SH-SY5Y (cell line): ENCODE results near the gene UQCRQ.

Experiments
- GATA2 ChIP-seq: IDR thresholded peaks from 2 replicates; pipeline ENCODE4 v1.6.1; 2011; ENCODE audit warnings: mild to moderate bottlenecking, low read depth, low read length
- GATA3 ChIP-seq: IDR thresholded peaks from 2 replicates; pipeline ENCODE4 v1.6.1; 2011; ENCODE audit warnings: low read depth, mild to moderate bottlenecking, low read length, moderate library complexity

UQCRQ gene

DNA sequence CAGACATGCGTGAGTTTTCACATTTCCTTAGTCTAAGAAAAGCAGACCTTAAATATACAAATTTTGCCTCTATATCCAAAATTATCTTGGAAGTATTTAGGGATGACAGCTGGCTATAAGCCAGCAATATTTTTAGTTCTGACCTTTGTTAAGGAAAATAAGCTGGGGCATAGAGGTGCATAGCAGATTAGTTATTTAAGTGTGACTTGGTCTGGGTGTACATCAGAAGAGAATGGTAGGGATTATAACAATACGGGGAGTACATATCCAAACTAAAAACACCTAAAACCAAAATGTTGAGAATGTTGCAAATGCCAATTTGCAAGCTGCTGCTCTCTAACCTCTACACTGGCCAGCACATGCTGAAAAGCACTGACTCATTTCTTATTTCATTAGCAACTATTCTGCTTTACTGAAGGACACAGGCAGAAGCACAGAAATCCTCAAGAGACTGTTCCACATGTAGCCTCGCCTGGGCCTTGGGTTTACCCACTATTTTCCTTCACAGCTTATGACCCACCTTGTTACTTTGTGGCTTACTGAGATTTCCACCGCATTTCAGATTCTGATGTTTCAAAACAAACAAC, 29.4 kb downstream of the UQCRQ start:
- TF ChIP-seq GATA3 = no peak
- no peak for TF ChIP-seq GATA2

DNA sequence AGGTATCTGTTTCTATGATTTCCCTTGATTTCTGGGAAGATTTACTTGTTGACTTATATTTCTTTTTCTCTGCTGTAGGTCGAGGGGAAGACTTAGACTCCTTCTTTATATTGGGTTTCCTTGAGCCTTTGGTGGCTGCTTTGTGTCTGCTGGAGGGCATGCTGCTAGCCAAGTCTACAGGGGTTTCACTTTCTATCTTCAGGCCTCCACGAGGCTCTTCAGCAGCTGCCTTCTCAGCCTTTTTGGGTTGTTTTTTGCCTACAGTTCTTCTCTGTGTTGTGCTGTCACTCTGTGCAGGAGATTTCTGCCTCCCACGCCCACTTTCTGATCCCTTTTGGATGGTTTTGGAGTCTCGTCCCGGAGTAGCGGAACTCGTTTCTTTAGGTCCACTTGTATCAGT, 30.2 kb downstream of the UQCRQ start:
- no peak for TF ChIP-seq GATA2
- no peak for TF ChIP-seq GATA3

DNA sequence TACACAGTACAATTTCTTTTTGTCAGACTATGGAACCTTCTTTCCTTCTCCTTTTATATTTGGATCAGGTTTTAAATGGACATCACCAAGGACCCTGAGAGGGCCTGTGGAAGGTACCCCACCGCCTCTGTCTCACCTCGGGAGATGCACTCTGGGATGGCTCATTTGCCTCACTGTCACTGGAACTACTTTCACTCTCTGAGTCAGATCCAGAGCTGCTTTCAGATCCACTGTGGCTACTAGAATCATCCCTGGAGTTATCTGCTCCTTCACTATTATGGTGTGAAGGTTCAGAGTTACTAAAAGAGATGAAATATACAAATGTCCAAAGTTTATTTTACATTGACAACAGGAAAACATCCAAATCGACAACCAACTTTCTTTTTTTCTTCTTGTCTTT, 31.7 kb downstream of the UQCRQ start:
- TF ChIP-seq GATA2 (no peak), GATA3 (no peak)

DNA sequence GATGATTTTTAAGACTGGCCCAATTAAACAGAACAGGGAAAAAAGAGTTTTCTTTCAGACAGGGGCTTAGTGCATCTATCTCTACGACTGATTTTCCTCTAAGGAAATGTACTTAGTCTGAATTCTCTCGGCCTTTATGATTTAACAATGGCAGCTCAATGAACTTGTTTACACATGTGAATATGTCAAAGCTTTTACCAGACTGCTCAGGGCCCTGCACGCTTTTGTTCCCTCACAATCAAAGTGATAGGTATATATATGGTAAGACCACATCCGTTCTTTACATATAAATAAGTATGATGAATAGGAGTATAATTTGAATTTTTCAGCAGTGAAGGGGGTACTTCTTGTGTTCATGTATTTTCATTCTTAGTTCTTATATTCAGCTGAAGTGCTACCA, 34.6 kb downstream of the UQCRQ start:
- TF ChIP-seq GATA3 (no peak), GATA2 (no peak)

DNA sequence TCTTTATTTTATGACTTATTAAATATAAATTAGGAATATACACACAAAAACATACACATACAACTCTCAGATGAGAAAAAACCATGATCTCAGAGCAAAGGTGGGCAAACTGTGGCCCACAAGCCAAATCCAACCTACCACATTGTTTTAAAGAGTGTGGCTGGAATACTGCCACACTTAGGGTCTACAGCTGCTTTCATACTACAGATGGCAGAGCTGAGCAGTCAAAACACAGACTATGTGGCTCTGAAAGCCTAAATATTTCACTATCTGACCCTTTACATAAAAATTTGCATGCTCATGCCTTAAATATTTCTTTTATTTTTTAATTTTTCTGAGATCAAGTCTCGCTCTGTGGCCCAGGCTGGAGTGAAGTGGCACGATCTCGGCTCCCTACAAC, 35.3 kb downstream of the UQCRQ start:
- TF ChIP-seq GATA2 (no peak), GATA3 (no peak)

DNA sequence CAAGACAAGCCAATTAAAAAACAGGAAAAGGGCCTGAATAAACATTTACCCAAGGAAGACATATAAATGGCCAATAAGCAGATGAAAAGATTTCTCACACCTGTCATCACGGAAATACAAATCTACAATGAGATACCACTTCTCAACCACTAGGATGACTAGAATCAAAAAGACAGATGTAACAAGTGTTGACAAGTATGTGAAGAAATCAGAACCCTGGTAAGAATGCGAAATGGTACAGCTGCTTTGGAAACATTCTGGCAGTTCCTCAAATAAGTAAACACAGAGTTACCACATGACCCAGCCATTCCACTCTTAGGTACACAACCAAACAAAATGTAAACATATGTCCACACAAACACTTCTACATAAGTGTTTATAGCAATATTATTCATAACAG, 39.5 kb downstream of the UQCRQ start:
- TF ChIP-seq GATA3 (no peak), GATA2 (no peak)

DNA sequence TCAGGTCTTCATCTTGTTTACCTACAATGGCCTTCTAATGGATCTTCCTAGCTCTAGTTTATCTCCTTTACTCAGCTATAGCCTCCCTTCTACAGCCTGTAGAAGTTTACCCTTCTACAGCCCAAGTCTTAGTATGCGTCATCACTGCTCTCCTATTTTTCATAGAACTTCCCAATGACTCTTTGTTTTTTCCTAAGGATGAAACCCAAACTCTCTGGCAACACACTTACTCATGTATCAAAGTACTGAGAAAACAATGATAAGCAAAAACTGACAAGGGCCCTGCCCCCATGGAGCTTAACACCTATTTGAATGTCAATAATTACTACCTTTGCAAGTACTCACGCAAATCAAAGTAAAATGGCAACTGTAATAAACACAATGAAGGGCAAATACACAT, 40.7 kb downstream of the UQCRQ start:
- no peak for TF ChIP-seq GATA3
- TF ChIP-seq GATA2 = no peak

DNA sequence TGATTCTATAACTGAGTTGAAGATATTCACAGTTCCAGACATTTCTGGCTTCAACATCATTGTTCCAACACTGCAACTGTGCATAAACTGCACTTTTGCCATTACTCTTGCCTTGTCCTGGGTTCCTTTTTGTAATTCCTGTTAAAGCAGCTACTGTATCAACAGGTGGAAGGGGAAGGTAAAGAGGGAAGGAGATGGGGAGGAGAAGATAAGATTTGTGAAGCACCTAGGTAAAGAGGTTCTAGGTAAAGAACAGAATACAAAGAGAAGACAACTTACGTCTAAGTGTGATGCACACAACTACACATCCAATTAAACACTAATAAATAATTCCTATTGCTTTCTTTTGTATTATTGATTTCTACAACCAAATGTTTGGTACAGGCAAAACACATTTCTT, 43.3 kb downstream of the UQCRQ start:
- TF ChIP-seq GATA3 (no peak), GATA2 (no peak)

DNA sequence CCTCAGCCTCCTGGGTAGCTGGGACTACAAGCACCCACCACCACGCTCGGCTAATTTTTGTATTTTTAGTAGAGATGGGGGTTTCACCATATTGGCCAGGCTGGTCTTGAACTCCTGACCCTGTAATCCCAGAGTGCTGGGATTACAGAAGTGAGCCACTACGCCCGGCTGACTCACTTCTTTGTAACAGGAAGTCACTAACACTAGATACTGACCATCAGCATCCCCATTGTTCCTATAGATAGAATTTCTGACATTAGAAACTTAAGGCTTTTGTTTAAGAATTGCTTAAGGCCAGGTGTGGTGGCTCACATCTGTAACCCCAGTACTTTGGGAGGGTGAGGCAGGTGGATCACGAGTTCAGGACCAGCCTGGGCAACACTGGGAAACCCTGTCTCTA, 49.2 kb downstream of the UQCRQ start:
- TF ChIP-seq GATA2 (no peak), GATA3 (no peak)

DNA sequence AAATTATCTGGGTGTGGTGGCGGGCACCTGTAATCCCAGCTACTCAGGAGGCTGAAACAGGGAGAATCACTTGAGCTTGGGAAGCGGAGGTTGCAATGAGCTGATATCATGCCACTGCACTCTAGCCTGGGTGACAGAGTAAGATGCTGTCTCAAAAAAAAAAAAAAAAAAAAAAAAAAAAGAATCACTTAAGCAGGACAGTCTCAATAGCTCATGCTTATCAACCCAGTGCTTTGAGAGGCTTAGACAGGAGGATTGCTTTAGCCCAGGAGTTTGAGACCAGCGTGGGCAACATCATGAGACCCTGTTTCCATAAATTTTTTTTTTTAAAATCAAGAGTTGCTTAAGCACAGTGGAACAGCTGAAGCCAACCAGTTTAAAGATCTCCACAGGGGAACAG, 49.6 kb downstream of the UQCRQ start:
- TF ChIP-seq GATA3 (no peak), GATA2 (no peak)
